Islet of Langerhans (tissue), 1 donor: ENCODE measurements around the gene NDUFA6.

ENCODE experiments used
- FAIRE-seq: peaks from one replicate; lab custom pipeline; 2011; peaks lifted over from hg19 to GRCh38; lab: Jason Lieb, UNC

NDUFA6 gene

DNA sequence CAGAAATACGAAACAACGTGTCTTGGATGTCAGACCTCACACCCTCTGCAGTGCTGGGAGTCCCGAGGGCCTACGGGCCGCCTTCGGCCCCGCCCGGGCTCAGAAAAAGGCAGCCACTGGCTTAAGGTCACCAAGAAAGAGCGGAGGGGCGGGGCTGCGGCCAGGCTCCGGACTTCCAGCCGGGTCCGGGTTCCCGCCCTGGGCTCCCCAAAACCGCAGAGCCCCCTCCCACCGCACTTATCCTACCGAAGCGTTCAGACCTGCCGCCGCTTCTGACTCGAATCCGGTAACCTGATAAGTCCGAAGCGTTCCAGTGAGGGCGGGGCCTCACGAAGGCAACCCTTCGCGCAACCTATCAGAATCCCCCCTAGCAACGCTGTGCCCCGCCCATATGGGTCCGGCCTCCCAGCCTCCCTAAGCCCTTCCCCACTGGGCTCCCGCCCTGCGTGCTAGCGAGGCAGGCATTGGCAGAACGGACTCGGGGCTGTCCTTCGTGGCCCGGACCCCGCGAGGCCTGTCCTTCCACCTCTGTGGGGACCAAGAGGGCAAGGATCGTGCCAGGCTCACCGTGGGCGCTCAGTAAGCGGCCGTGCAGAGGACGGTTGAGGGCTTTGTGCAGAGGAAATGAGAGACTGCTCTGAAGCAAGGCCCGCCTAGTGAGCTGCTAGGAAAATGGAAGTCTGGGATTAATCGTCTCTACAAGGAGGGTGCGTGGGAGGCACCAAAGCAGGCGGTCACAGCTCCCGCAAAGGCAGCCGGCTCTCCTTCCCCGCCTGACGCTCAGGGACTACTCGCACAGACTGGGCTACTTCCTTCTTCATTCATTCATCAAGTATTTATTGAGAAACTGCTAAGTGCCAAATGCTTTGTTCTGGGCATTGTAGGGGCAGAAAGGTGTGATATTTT lies 19.8 kb downstream of the NDUFA6 start, which contains the start of gene NAGA:
Gene NAGA, minus strand, starts transcription at position 296 of the 906 bp plus-strand sequence. CDS start 515 bp downstream, outside the sequence.
- no peak for FAIRE-seq

DNA sequence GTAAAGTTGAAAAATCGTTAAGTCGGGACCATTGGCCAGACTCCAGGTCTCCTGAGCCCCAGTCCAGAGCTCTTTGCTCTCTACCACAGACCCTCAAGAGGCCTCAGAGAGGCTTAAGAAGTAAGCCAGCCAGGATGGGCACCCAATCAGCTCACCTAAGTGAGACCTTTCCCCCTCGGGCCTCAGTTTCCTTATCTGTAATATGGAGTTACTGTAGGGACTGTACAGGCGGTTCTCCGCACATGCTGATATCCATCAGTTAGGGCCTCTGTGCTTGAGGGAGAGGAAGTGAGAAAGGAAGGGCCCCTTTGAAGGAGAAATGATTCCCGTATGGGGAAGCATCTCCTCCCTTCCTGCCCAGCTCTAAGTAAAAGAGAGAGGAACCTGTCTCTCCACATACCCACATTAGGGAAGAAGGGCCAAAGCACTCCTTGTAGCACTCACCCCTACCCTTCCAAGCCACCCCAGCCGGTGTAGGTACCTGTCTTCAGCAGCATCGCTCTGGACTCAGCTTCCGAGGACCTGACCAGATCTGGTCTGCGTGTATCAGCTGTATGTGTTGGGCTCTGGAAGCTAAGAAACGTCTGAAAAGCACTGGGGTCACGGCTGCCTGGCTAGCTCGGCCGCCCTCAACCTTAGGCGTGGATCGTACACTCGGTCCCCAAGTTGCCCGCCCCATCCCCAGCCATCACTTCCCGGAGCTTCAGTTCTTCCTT lies 20.6 kb downstream of the NDUFA6 start:
- no peak for FAIRE-seq

DNA sequence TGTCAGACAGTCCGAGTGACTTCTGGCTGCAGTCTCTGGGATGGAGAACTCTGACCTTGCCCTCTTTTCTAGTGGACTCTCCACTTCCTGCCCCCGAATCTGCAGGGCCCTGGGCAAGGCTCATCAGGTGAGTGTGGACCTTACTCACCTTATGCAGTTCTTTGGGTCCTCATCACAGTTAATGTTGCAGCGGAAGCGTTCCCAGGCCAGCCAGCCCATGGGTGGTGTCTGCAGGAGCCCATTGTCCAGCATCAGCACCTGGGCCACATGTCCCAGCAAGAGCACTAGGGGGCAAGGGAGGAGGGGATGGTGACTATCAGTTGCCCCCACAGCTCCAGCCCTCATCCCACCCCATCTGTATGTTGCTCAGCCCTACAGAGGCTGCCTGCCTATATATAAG lies 22.3 kb downstream of the NDUFA6 start:
- no peak for FAIRE-seq

DNA sequence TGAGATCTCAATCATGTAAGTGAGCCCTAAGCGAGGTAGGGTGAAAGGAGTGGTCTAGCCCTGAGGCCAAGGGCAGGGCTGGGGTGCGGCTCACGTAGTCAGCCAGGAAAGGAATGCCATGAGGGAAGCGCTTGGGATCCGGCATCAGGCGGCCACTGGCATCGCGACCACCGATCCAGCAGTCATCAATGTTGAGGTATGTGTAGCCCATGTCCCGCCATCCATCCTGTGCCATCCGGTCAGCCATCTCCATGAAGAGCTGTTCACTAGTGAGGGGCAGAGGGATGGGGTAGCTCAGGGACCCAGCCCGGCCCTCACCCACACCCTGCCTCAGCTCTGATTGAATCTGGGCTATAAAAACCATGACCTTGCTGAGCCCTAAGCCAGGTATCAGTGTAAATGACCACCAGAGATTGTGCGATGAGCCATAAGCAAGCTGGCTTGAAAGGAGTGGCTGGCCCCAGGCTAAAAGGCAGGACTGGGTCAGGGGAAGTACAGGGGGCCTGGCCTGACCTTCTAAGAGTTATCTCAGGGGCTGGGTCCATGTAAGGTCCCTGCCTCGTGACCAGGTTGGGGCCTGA lies 22.8 kb downstream of the NDUFA6 start:
- FAIRE-seq = no peak

DNA sequence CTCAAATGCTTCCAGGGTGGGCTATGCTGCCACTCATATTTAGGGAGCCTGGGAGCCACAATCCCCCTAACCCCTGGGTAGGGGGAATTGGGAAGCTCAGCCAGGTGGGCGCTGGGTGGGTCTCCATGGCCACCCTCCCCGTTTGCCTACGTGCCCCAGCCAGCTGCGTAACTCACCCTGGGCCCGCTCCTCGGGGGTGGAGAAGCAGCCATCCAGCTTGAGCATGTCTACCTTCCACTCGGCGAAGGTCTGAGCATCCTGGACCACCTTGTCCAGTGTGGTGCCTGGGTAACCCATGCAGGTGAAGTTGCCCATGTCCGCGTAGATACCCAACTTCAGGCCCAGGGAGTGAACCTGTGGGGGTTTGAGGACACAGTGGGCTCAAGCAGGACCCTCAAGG lies 23.6 kb downstream of the NDUFA6 start:
- FAIRE-seq = no peak

DNA sequence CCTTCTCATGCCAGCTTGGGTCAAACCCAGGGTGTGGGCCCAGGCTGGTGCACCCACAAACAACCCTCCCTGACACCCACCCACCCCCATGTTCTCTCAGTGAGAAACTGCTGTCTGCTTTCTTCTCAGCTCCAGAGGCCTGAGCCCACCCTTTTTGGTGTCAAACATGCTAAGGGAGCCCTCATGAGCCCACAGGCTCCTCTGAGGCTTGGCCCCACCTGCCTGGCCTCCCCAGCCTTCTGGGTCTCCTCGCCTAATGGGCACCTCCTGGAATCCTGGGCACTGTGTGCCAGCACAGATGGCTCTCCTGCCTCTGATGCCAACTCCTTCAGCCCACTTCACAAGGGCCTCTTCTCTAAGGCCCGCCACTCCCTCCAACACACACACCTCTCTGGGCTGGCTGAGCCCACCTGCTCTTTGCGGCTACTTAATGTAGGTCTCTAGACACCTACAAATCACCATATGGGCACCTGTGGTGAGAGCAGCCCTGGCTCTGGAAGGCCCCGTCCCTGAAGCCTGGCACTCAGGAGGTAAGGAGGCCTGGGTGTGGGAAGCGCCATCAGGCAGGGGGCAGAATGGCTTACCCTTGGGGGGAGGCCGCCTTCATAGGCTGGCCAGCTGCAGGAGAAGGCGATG lies 24.3 kb downstream of the NDUFA6 start:
- no peak for FAIRE-seq

DNA sequence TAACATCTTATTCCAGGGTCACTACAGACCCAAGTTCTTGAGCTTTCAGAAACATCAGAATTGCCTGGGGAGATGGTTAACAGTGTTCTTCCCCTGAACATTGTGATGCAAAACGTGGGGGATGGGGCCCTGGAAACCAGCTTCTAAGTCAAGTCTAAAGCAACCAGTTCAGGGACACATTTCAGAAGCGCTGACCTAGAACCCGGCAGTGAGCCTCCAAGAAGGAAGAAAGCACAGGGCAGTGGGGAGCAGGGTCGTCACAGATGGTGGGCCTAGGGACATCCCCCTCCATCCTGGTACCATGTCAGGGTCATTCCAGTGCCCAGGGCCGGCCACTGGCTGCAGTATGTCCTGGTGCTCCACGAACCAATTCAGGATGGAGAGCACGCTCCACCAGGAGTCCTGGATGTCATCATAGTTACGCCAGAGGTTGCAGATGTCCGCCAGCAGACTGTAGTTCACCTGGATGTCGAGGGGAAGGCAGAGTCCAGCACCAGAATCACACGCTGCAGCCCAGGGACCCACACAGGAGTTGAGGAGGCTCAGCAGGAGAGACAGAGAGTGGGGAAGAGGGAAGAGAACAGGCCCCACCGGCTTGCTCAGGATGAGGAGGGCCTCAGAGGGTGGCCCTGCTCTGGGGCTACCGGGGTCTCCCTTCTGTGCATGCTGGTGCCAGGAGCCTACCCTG lies 25.0 kb downstream of the NDUFA6 start:
- FAIRE-seq = no peak

DNA sequence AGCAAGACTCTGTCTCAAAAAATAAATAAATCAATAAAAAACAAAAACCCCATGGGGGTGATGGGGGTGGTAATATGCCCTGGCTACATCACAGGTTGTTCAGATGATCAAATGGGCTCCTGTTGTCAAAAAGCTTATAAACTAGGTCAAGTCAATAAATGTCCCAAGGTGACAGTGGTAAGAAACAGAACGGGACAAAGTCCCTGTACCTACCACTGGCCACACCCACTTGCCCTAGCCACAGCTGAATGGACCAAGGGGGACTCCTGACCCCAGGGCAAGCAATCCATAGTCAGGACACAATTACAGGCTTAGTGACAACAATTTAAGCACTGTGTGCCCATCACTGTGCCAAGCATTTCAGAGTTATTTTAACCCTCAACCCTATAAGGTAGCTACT lies 25.9 kb downstream of the NDUFA6 start:
- no peak for FAIRE-seq

DNA sequence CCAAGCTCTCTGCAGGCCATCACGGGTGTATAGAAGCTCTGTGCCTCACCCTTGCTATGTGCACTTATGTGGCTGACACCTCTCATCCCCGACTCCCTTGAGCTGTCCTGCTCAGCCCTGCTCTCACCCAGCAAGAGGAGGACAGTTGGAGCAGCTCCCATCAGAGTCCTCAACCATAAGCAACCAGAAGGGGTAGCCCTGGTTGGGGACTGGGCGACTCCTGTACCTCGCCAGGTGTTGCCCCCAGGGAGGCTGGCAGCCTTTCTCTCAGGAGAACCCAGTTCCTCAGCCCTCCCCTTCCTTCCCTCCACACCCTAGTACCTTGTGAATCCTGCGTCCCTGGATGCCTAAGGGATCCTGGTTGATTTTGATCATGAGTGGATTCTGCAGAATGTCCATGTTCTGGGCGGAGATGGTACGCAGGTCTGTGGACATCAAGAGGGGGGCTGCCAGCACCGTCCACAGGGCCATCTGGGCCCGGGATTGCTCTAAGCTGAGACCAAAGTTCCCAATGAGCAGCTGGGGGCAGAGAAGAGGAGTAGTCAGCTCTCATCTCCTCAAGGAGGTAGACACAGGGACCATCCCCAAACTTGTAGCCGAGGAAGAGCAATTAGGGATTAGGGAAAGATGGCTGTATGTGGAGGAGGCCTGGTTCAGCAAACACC lies 27.9 kb downstream of the NDUFA6 start:
- no peak for FAIRE-seq

DNA sequence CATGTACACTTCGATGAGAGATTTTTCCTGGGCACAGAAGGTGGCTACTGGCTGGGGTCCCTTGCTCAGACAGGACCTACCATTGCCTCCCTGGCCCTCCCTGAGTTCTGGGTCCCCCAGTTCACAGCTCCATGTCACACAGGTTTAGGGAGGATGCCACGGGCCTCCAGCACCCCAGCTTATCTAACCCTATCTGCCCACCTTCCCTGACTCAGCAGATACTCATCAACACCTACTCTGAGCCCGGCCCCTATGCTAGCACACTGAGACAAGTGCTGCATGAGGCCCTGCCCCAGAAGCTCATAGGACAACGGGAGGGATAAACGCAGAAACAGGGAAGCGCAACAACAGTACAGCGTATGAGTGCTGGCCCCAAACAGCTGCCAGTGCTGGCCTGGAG lies 29.5 kb downstream of the NDUFA6 start:
- no peak for FAIRE-seq

DNA sequence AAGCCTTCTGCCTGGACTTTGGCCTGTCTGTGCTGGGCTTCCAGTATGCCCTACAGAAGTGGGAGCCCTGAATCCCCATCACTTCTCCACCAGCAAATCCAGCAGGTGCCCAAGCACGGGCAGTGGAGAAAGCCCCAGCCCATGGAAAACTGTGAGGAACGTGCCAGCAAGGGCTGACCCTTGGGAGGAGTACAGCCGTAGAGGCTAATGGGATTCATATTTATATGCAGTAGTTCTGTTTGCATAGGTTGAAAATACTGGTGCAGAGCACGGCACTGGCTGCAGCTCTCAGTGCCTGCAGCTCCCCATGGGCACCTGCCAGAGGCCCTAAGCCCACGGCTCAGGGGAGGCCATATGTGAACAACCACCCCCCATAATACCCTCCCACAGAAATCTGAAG lies 30.1 kb downstream of the NDUFA6 start:
- no peak for FAIRE-seq

DNA sequence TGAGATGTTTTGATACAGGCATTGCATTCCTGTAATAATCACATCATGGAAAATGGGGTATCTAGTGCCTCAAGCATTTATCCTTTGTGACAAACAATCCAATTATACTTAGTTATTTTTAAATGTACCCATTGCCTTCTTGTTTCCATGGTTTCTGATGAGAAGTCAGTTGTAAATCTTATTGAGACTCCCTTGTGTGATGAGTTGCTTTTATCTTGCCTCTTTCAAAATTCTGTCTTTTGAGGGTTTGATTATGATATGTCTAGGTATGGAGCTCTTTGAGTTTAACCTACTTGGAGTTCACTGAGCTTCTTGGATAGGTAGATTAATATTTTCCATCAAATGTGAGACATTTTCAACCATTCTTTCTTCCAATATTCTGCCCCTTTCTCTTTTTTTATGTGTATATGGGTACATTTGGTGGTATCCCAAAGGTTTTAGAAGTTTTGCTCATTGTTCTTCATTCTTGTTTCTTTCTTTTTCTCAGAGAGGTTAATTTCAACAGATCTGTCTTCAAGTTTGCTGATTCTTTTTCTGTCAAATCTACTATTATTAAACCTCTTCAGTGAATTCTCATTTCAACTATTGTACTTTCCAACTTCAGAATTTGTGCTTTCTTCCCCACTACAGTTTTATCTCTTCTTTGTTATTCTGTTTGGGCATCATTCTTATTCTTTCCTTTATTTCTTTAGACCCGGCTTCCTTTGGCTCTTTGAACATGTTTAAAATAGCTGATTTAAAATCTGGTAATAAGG lies 33.6 kb downstream of the NDUFA6 start:
- no peak for FAIRE-seq

DNA sequence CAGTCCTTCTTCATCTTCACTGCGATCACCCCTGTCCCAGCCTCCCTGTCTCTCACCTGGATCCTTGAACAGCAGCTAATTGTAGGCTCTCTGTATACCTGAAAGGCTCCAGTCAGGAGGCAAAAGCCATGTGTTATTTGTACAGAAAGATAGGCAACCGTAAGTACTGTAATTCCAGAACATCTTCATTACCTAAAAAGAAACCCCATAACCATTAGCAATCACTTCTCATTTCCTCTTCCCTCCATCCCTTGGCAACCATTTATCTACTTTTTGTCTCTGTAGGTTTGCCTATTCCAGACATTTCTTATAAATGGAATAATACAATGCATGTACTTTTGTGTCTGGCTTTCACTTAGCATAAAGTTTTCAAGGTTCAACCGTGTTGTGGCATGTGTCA lies 37.8 kb downstream of the NDUFA6 start:
- FAIRE-seq = no peak

DNA sequence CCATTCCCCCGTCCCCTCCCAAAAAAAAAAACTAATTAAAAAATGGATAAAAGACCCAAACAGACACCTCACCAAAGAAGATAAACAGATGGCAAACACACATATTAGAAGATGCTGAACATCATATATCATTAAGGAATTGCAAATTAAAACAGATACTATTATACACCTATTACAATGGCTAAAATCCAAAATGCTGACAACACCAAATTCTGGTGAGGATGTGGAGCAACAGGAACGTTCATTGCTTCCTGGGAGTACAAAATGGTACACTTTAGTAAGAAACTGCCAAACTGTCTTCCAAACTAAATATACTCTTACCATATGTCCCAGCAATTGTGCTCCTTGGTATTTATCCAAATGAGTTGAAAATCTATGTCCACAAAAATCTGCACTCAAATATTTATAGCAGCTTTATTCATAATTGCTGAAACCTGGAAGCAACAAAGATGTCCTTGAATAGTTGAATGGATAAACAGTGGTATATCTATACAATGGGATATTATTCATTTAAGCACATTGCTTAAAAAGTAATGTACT lies 39.9 kb downstream of the NDUFA6 start:
- FAIRE-seq = no peak

DNA sequence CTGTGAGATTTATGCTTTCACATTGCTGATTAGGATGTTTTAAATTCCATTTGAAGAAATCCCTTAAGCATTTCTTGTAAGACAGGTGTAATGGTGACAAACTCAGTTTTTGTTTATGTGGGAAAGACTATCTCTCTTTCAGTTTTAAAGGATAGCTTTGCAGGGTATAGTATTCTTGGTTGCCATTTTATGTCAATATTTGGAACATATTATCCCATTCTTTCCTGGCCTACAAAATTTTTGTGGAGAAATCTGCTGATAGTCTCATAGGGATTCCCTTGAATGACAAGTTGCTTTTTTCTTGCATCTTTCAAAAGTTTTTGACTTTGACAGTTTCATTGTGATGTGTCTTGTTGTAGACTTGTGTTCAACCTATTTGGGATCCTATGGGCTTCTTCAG lies 48.8 kb downstream of the NDUFA6 start:
- no peak for FAIRE-seq

DNA sequence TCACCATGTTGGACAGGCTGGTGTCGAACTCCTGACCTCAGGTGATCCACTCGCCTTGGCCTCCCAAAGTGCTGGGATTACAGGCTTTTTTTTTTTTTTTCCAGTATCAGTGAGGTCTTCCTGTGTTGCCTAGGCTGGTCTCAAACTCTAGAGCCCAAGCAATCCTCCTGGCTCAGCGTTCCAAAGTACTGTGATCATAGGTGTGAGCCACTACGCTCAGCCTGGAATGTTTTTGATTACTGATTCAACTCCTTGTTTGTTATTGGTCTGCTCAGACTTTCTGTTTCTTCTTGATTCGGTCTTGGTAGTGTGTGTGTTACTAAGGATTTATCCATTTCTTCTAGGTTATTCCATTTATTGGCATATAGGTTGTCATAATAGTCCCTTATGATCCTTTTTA lies 51.3 kb downstream of the NDUFA6 start:
- no peak for FAIRE-seq
